ENCODE results near the gene SLC6A9.

The SLC6A9 gene

DNA sequence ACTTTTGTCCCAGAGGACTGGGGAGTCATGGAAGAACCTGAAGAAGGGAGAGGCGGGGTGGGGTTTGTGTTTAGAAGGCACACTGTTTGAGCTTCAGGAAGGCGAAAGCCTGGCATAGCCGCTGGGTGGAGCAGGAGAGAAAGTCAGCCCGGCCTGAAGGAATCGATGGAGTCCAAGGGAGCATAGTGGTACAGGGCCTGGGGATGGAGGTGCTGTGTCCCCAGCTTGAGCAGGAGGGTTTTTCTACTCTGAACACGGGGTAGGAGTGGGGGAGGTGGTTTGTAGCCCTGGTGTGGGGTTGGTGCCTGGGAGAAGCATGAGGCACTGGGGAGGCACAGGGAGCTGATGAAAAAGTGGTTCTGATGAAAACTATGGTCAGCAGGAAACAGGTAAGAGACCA is 44.5 kb downstream of the SLC6A9 start:
- in situ Hi-C loops (cut with MboI; ENCODE audit: low sequenced_read_pairs), result no loop called here

DNA sequence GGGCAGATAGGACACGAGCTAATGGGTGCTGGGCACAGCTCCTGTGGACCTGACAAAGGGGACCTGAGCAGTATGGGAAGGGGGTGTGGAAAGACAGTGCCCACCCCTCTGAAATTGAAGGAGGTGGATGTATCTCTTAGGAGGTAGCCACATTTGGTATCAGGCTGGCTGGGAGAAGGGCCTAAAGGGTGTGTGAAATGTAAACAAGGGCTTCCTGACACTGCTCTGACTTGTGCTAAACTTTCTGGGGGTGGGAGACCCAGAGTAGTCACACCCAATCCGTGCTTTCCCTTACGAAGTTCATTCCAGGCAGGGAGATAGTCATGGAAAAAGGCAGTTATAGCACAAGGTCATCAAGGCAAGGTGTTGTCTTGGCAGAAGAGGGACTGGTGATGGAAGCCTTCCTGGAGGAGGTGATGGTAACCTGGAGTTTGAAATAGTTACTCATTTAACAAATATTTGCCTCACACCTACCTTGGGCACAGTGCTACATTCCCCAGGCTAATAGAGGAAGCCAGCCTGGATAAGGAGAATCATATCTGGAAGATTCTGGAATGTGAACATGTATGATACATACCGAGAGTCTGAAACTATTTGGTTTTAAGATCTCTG is 45.2 kb downstream of the SLC6A9 start:
- in situ Hi-C loops (cut with MboI; ENCODE audit: low sequenced_read_pairs), result no loop called here

DNA sequence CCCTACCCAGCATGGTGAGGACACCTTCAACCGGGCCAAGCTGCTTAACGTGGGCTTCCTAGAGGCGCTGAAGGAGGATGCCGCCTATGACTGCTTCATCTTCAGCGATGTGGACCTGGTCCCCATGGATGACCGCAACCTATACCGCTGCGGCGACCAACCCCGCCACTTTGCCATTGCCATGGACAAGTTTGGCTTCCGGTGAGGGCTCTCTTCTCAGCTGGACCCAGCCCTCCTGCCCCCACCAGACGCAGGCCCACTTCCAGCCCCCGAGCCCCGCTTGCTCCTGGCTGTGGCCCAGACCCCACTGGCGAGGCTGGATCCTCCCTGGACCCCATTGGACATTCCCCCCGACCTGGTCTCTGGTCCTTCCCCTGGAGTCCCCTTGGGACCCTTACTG is 46.4 kb downstream of the SLC6A9 start:
- in situ Hi-C loops (cut with MboI; ENCODE audit: low sequenced_read_pairs), result no loop called here

DNA sequence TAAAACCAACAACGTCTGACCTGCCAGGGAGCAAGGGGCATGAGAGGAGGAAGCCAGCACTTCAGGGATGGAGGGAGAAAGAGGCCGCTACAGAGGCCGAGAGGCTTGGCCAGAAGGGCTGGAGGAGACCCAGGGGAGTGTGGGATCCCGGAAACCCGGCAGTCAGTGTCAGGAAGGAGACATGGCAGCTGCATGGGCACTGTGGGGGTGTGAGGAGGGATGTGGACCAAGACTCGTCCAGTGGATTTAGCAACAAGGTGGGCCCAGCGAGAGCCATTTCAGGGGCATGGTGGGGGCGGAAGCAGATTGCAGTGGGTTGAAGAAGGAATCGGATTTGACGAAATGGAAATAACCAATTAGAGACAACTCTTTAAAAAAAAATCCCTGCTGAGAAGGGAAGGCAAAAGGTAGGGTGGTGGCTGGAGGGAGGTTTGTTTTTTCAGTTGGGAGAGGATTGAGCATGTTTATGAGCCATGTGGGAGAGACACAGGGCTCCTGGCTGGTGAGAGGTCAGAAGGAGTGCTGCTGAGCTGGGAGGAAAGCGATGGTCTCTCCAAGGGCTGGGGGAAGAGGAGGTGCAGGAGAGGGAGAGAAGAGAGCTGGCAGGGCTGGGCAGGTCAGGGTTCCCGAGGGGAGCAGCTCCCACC is 47.9 kb downstream of the SLC6A9 start:
- in situ Hi-C loops (cut with MboI; ENCODE audit: low sequenced_read_pairs), result no loop called here

DNA sequence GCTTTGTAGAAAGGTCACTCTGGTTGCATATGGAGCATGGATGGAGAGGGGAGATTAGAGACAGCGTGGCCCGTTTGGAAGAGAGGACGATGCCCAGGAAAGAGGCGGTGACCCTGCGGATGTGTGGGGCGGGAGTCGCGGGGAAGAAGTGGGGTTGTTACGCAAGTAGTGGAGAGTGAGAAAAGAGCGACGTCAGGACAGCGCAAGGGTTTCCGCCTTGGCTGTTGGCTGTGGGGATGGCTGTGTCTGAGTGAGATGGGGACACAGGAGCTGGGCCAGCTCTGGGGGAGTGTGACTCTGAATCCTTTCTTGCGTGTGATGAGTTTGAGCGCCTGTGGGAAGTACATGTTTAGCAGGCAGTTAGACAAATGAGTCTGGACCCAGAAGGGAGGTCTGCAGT is 48.5 kb downstream of the SLC6A9 start:
- in situ Hi-C loops (cut with MboI; ENCODE audit: low sequenced_read_pairs), result no loop called here

DNA sequence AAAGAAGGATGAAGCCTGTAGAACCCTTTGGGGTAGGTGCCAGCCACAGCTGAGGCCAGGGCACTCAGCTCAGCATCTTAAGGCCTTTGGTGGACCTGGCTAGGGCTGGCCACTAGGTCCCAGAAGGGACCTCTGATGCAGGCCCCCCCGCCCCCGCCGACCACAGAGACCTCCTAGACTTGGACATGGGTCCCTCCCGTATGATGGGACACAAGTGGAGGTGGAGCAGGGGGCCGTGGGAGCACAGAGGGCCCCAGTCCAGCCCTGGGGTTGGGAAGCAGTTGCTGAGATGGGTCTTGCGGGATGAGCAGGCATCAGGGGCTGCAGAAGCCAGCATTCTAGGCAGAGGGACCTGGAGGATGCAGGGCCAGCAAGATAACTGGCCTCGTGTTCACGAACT is 49.0 kb downstream of the SLC6A9 start:
- in situ Hi-C loops (cut with MboI; ENCODE audit: low sequenced_read_pairs), result no loop called here

DNA sequence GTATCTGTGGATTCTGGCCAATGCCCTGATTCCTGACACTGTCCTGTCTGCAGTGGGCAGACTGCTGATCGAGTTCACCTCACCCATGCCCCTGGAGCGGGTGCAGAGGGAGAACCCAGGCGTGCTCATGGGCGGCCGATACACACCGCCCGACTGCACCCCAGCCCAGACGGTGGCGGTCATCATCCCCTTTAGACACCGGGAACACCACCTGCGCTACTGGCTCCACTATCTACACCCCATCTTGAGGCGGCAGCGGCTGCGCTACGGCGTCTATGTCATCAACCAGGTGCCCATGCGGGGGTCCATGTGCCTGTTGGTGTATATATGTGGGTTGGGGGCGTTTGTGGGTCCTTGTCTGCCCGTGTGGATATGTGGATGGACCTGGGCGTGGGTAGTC is 49.6 kb downstream of the SLC6A9 start:
- in situ Hi-C loops (cut with MboI; ENCODE audit: low sequenced_read_pairs), result no loop called here

DNA sequence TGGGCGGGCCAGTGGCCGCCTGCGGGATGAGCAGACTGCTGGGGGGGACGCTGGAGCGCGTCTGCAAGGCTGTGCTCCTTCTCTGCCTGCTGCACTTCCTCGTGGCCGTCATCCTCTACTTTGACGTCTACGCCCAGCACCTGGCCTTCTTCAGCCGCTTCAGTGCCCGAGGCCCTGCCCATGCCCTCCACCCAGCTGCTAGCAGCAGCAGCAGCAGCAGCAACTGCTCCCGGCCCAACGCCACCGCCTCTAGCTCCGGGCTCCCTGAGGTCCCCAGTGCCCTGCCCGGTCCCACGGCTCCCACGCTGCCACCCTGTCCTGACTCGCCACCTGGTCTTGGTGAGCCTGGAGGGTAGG is 50.1 kb downstream of the SLC6A9 start:
- in situ Hi-C loops (cut with MboI; ENCODE audit: low sequenced_read_pairs), result no loop called here

DNA sequence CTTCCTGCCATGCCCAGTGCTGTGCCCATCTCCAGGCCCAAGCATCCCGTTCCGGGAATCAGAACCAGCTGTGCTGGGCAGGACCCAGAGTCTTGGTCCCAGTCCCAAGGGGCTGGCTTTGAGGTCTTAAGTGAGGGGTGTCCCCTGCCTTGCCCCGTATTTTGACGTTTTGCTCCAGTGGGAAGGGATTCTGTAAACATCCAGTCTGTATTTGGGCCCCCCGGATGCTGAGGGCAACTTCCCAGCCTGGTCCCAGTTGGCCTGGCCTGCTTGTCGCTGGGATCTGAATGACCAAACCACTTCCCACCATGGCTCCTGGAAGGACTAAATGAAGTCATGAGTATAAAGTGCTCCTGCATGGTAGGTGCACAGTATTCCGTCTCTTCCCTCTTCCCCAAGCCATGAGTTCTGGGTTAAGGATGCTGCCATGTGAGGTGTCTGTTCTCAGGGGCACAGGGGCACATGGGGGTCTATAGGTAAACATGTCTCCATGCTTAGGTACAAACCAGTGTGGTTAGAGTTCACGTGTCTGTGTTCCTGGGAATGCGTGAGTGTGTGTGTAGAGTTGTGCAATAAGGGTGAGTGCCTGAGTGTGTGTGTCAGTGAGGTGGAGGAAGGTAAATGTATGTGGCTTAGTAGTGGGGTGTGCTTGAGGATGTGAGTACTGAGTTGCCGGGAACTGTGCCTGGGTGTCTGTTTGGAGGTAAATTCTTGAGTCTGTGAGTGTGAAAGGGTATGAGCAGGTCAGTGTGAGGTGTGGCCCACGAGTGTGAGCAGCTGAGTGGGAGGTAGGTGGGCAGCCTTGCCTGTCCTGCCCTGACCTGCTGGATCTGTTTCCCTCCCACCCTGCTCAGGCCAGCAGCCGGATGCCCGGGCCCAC is 50.8 kb downstream of the SLC6A9 start:
- in situ Hi-C loops (cut with MboI; ENCODE audit: low sequenced_read_pairs), result no loop called here

DNA sequence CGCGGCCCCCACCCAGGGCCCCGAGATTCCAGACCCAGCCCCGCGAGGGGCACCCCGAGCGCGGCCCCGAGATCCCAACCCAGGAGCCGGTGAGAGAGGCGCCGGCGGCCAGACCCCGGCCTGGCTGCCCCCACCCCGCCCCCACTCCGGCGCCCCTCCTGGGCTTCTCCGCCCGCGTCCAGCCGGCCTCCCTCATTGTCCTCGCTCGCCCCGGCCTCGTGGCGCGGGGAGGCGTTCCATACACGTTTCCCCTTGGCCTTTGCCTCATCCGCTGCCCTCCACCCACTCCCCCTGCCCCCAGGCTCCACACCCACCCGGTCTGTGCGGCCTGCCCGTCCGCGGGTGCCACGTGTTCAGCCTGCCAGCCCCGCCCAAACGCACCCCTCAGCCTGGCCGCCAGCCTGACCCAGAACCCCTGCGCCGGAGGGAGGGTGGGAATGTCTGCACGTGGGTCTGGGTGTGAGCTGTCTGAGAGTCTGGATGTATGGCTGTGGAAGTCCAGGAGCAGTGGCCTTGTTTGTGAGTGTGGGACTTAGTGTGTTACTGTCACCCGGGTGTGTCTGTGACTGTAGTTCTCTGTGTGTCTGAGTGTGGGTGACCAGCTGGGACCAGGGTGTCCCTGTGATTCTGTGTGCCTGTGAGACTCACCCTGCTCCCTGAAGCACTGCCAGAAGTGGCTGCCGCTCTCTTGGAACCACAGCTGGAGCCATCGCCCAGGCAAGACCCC is 51.6 kb downstream of the SLC6A9 start:
- in situ Hi-C loops (cut with MboI; ENCODE audit: low sequenced_read_pairs), result no loop called here

DNA sequence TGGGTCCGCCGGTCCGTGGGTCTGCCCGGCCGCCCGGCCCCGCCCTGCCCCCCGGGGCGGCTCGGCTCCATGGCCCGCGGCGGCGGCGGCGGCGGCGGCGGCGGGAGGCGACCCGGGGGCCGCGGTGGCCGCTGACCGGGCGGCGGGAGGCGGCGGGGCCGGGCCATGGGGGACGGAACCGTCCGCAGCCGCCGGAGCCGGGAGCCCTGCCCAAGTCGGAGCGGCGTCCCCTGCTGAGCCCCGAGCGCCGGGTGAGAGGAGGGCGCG is 52.1 kb downstream of the SLC6A9 start:
- in situ Hi-C loops (cut with MboI; ENCODE audit: low sequenced_read_pairs), result no loop called here

DNA sequence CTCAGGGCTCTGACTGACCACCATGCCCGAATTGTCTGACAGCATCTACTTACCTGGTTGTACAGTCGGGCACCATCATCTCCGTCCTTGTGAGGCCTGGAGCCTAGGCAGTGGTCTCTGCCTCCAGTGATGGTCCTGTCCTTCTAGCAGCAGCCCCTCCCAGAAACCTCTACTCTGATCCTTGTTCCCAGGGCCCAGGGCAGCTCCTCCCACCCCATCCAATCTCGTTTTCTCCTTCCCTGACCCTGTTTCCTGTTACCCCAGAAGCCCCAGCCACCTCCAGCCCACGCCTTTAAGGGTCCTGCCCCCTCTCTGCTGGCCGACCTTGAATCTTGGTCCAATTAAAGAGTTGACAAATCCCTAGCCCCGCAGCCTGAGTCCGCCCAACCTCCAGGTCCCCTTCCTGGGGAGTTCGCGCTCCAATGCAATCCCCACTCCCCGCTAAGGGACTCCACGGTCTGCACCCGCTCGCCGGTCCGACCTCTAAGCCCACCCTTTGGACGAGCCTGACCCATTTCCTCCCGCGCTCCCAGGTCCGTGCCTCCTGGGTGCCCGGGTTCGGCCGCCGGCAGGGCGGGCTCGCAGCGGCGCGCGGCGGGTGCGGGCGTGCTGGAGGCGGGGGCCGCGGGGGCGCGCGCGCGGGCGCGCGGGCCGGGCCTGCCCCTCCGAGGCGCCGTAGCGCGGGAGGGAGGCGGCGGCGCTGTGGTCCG is 52.6 kb downstream of the SLC6A9 start, which contains the start of gene B4GALT2:
B4GALT2 (plus strand) TSS at position 660 of the 710 bp plus-strand sequence. CDS start 1,951 bp downstream, outside the sequence.
- in situ Hi-C loops (cut with MboI; ENCODE audit: low sequenced_read_pairs), result no loop called here

DNA sequence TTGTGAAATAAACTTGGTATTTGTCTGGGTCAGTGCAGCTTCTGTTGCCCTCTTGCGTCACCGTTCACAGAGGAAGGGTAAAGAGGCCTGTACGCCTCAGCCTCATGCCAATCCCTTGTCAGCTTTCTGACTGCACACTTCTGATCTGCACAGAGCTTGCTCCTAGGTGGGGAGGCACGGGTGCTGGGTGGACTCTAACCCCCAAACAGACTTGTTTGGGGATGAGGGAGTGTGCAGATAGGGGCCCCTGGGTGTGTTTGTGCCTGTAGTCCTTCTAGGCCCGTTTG is 53.1 kb downstream of the SLC6A9 start:
- in situ Hi-C loops (cut with MboI; ENCODE audit: low sequenced_read_pairs), result no loop called here

DNA sequence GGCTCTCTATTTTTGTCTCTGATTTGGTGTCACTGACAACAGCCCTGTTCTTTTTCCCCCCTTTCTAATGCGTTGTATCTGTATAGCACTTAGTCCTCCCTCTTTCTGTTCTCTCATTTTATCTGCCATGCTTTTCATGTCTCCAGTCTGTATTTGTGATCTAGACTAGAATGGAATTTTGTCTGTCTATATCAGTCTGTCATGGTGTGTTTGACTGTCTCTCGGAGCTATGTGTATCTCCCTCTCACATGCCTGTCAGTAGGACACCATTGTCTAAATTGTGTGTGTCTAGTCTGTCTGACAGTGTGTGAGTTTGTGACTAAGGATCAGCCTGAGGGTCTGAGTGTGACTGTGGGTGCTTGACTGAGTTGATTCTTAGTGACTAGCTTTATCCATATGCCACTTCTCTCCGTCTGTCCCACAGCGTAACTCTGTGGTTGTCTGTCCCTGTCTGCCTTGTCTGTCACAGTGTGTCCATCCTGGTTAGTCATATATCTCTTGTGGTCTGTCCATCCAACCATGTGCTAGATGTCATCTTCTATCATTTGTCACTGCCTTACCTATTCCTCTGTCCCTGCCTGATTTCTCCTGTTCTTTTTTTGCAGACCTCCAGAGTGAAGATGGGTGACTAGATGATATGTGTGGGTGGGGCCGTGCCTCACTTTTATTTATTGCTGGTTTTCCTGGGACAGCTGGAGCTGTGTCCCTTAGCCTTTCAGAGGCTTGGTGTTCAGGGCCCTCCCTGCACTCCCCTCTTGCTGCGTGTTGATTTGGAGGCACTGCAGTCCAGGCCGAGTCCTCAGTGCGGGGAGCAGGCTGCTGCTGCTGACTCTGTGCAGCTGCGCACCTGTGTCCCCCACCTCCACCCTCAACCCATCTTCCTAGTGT is 53.6 kb downstream of the SLC6A9 start:
- in situ Hi-C loops (cut with MboI; ENCODE audit: low sequenced_read_pairs), result no loop called here

DNA sequence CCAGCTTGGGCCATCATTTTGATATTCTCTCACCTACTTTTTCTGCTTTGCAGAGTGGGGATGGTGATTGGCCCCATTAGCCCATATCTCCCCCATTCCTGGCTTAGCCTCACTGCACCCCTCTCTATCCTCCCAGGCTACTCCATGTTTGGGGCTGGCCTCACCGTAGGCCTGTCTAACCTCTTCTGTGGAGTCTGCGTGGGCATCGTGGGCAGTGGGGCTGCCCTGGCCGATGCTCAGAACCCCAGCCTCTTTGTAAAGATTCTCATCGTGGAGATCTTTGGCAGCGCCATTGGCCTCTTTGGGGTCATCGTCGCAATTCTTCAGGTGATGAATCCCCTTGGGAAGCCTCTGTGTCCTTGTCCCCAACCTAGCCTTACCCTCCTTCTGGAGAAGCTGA is 54.4 kb downstream of the SLC6A9 start:
- in situ Hi-C loops (cut with MboI; ENCODE audit: low sequenced_read_pairs), result no loop called here

DNA sequence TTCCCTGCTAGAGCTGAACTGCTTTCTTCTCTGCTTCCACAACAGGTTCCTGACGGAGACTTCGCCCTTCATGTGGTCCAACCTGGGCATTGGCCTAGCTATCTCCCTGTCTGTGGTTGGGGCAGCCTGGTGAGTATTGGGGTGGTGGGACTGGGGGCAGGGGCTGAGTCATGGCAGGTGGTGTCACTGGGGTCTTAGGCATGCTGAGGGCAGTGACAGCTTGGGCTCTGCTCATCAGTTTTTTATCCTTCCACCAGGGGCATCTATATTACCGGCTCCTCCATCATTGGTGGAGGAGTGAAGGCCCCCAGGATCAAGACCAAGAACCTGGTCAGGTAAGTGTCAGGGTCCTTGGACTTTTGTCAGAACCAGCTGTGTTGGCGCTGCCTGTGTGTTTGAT is 55.2 kb downstream of the SLC6A9 start:
- in situ Hi-C loops (cut with MboI; ENCODE audit: low sequenced_read_pairs), result no loop called here

DNA sequence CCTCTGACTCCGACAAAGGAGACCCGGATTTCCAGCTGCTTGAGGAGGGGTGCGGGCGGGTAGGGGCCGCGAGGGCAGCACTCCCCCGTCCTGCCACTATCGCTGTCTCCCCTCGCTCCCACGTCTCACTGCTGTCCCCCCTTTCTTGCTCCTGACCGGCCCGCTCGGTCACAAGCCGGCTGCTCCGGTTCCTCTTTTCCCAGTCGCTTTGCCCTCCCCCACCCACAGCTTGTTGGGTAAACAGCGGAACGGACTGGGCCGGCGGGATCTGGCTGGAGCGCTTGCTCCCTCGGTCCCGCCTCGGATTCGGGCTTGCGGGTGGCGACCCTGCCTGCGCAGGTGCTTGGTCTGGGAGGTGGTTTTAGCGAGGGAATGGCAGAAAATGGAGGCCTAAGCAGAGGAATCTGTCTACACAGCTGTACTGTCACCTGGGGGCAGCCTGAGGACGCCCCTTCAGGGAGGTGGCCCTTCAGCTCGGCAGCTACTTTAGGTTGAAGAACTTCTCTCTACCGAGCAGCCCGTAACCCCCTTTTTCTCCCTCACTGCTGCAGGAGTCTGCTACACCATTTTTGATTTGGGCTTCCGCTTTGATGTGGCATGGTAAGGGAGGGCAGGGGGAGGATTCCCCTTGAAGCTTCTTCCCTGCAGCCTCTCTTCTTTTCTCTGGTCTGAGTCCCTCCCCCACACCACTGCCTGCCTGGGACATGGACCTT is 55.9 kb downstream of the SLC6A9 start:
- in situ Hi-C loops (cut with MboI; ENCODE audit: low sequenced_read_pairs), result no loop called here

DNA sequence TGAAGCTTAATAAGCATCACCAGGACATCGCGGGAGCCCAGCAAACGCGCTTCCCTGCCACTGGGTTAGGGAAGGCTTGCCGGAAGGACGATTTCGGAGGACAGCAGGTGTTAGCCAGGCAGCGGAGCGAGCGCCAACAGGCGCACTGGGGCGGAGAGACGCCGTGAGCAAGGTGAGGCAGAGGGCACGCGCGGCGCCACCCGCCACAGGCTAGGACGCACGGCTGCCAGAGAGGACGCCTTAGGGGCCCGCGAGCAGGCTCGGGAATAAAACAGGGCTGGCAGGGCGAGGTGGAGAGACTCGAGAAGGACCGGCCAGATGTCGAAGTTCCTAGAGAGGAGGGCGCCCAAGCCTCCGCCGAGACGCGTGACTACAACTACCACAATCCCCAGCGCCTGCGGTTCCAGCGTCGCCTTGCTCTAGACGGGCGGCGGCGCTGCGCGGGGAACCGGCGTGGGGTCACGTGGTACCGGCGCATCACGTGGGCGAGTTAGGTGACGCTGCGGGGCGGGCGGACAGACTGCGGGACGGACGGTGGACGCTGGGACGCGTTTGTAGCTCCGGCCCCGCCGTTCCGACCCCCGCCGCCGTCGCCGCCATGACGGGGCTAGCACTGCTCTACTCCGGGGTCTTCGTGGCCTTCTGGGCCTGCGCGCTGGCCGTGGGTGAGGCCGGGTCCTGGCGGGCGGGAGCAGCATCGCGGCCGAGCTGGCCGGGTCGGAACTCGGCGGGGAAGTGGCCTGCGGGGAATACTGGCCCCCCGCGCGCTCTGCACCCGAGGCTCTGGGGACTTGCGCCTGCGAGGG is 56.6 kb downstream of the SLC6A9 start, which contains the start of gene ATP6V0B:
ATP6V0B (plus strand) TSS at position 518 of the 806 bp plus-strand sequence; CDS start at position 599, 81 bp downstream.
- in situ Hi-C loops (cut with MboI; ENCODE audit: low sequenced_read_pairs), result no loop called here
